RWPE2 (cell line): ENCODE data around the gene PCNT.

ENCODE experiments used
- ATAC-seq: fragments of 200-7000 bp; cut with Tn5 transposase; 3 replicates; pipeline ENCODE4 v1.9.1; 2021; ENCODE audit warnings: low read depth
- DNase-seq: peaks from one replicate; pipeline ENCODE4 v3.0.0-alpha.2; 2020; ENCODE audit warnings: low spot score
- H3K27ac ChIP-seq: fragments of 450-650 bp; 2 replicates; pipeline ENCODE4 v1.5.1; 2017; ENCODE audit warnings: mild to moderate bottlenecking; ENCODE audit not compliant: poor library complexity, severe bottlenecking
- H3K27me3 ChIP-seq: fragments of 250-450 bp; sonication (Bioruptor Pico); 2 replicates; pipeline ENCODE4 v1.5.1; 2021; ENCODE audit warnings: mild to moderate bottlenecking, moderate library complexity; ENCODE audit not compliant: insufficient read depth, poor library complexity, severe bottlenecking
- H3K36me3 ChIP-seq: fragments of 250-450 bp; sonication (Bioruptor Pico); 2 replicates; pipeline ENCODE4 v1.5.1; 2020; ENCODE audit warnings: low read depth, mild to moderate bottlenecking, moderate library complexity
- H3K4me1 ChIP-seq: fragments of 250-450 bp; sonication (Bioruptor Pico); 2 replicates; pipeline ENCODE4 v1.5.1; 2021; ENCODE audit warnings: mild to moderate bottlenecking, moderate library complexity; ENCODE audit not compliant: insufficient read depth, poor library complexity, severe bottlenecking
- H3K4me3 ChIP-seq: fragments of 250-450 bp; sonication (Bioruptor Pico); 2 replicates; pipeline ENCODE4 v1.5.1; 2021; ENCODE audit warnings: mild to moderate bottlenecking, moderate library complexity; ENCODE audit not compliant: severe bottlenecking
- H3K9me3 ChIP-seq: fragments of 250-450 bp; sonication (Bioruptor Pico); 2 replicates; pipeline ENCODE4 v1.5.1; 2021; ENCODE audit warnings: mild to moderate bottlenecking, moderate library complexity; ENCODE audit not compliant: severe bottlenecking
- TF ChIP-seq, protein P1 (sequence below): fragments of 450-650 bp; IDR thresholded peaks from one replicate; pipeline ENCODE4 v1.5.1; 2017; ENCODE audit warnings: mild to moderate bottlenecking, moderate library complexity; ENCODE audit not compliant: poor library complexity, severe bottlenecking

Gene PCNT

DNA sequence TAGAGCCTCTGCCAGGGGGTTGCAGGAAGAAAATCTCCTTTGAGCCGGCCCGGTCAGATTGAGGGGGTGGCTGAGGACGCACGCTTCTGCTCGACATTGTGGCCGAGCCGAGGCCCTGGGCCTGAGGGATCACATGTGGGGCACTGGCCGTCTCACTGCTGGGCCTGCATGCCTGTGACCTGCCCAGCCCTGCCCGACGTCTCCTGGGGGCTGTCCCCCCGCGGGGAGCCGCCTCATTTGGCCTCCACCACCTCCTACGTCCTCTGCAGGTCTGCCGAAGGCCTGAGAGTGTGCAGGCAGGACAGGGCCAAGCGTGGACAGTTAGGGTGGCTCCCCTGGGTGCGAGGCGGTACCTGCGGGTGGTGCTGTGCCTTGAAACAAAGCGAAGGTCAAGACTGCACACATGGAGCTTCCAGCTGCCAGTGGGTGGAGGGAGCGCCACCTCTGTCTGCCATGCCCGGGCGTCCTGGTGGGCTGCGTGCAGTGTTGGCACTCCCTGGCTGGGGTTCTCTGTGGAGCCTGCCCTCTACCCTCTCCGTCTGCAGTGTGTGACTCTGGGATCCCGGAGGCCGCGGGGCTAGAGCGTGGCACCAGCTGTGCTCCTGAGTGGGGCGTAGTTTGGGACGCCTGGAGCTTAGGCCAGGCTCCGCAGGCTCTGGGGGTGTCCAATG is 51.7 kb downstream of the PCNT start:
- DNase-seq (no peak), ATAC-seq (no peak)
- Histone ChIP-seq H3K27me3 (no peaks in the 10 kb centered on the region), H3K4me3 (no peak overlapping the region), H3K4me1 (no peaks in the 10 kb centered on the region), H3K9me3 (no peaks in the 10 kb centered on the region), H3K36me3 (peaks cover 11% of the 10 kb centered on the region), H3K27ac (no peak overlapping the region)
- TF ChIP-seq, protein P1, sequence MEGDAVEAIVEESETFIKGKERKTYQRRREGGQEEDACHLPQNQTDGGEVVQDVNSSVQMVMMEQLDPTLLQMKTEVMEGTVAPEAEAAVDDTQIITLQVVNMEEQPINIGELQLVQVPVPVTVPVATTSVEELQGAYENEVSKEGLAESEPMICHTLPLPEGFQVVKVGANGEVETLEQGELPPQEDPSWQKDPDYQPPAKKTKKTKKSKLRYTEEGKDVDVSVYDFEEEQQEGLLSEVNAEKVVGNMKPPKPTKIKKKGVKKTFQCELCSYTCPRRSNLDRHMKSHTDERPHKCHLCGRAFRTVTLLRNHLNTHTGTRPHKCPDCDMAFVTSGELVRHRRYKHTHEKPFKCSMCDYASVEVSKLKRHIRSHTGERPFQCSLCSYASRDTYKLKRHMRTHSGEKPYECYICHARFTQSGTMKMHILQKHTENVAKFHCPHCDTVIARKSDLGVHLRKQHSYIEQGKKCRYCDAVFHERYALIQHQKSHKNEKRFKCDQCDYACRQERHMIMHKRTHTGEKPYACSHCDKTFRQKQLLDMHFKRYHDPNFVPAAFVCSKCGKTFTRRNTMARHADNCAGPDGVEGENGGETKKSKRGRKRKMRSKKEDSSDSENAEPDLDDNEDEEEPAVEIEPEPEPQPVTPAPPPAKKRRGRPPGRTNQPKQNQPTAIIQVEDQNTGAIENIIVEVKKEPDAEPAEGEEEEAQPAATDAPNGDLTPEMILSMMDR: no peak

GRCh38 chr21:46376231-46376628 is 52.3 kb downstream of the PCNT start:
- peaks cover 11% of the 10 kb centered on the region for H3K36me3 ChIP-seq
- no peak overlapping the region for H3K4me3 ChIP-seq
- no peaks in the 10 kb centered on the region for H3K9me3 ChIP-seq
- H3K27me3 ChIP-seq: no peaks in the 10 kb centered on the region
- H3K27ac ChIP-seq: no peak overlapping the region
- DNase-seq: no peak
- H3K4me1 ChIP-seq: no peaks in the 10 kb centered on the region
- TF ChIP-seq, protein P1: no peak
- no peak; the same call in 2 of the 3 replicates for ATAC-seq

DNA sequence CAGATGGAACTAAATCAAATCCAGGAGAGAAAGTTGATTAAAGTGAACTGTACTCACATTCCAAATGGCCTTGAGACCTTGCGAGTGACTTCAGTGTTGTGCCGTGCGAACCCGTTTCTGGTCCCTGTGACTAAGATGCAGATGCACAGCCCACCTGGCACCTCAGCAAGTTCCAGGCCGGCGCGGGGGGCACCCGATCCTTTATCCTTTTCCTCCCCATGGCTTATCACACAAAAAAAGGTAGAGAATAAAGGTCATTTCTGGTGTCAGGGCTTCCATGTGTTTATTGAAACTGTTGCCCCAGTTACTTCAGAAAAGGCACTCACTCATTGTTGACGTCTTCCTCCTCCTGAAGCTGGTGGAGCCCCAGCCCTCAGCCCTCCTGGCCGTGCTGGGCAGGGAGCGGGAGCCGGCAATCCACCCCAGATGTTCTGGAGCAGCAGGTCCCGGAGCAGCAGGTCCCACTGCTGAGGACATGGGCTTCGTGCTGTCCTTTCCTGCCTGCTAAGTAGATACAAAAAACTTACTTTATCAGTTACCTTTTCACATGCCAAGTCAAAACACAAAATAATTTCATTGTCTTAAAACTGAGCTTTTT is 53.0 kb downstream of the PCNT start:
- Histone ChIP-seq H3K4me3 (no peak overlapping the region), H3K4me1 (no peaks in the 10 kb centered on the region), H3K27ac (no peak overlapping the region), H3K36me3 (peaks cover 8% of the 10 kb centered on the region), H3K9me3 (no peaks in the 10 kb centered on the region), H3K27me3 (no peaks in the 10 kb centered on the region)
- no peak for DNase-seq
- TF ChIP-seq, protein P1: no peak
- no peak for ATAC-seq

- Histone ChIP-seq H3K27ac (no peak overlapping the region), H3K9me3 (no peaks in the 10 kb centered on the region), H3K4me3 (no peak overlapping the region), H3K4me1 (no peaks in the 10 kb centered on the region), H3K36me3 (peaks cover 8% of the 10 kb centered on the region), H3K27me3 (no peaks in the 10 kb centered on the region)
- TF ChIP-seq, protein P1: no peak
- ATAC-seq (no peak), DNase-seq (no peak)
Observed at GRCh38 chr21:46377789-46378188, 53.8 kb downstream of the PCNT start.

- DNase-seq: no peak
- H3K9me3 ChIP-seq: no peaks in the 10 kb centered on the region
- no peak for ATAC-seq
- H3K4me3 ChIP-seq: no peak overlapping the region
- H3K27me3 ChIP-seq: no peaks in the 10 kb centered on the region
- H3K4me1 ChIP-seq: no peaks in the 10 kb centered on the region
- no peak overlapping the region for H3K27ac ChIP-seq
- TF ChIP-seq, protein P1: no peak
- peaks cover 6% of the 10 kb centered on the region for H3K36me3 ChIP-seq
Observed at GRCh38 chr21:46379105-46379504, 55.1 kb downstream of the PCNT start.
